Measurements from ENCODE around the gene PTGES3.

DNA sequence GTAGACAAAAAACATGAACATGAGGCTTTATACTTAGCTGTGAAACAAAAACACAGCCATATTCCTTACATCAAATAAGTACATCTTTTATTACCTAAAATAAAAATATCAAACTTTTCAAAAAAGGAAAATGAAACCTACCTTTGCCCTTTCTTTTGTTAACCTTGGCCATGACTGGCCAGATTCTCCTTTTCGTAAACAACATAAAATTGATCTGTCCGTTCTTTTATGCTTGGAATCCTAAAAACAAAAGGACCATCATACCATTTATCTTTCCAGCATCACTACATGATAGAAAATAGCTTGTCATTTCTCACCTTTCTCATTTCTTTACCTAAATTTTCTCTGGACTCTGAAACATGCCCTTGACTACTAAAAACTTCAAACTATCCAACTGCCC is 16.5 kb downstream of the PTGES3 start:
- TF ChIP-seq, protein P1, sequence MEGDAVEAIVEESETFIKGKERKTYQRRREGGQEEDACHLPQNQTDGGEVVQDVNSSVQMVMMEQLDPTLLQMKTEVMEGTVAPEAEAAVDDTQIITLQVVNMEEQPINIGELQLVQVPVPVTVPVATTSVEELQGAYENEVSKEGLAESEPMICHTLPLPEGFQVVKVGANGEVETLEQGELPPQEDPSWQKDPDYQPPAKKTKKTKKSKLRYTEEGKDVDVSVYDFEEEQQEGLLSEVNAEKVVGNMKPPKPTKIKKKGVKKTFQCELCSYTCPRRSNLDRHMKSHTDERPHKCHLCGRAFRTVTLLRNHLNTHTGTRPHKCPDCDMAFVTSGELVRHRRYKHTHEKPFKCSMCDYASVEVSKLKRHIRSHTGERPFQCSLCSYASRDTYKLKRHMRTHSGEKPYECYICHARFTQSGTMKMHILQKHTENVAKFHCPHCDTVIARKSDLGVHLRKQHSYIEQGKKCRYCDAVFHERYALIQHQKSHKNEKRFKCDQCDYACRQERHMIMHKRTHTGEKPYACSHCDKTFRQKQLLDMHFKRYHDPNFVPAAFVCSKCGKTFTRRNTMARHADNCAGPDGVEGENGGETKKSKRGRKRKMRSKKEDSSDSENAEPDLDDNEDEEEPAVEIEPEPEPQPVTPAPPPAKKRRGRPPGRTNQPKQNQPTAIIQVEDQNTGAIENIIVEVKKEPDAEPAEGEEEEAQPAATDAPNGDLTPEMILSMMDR (IDR thresholded peaks at IDR 0.05), result no peak
- no peak for TF ChIP-seq POLR2AphosphoS5 (IDR thresholded peaks at IDR 0.05)
- no peak for TF ChIP-seq POLR2A (IDR thresholded peaks at IDR 0.05)
- no peak for TF ChIP-seq EP300 (IDR thresholded peaks at IDR 0.05)

Data from stomach (tissue), 4 donors.